Aorta (tissue), 5 donors: Measurements from ENCODE around the gene PPFIA4. TPM values are rescaled to one million over a fixed set of nuclear protein-coding genes. Genes with fewer than 3 reads are reported as not detected.

ENCODE experiments used
- ATAC-seq: fragments of 200-7000 bp; cut with Tn5 transposase; one replicate; pipeline ENCODE4 v1.9.1; 2022; ENCODE audit warnings: moderate library complexity; ENCODE audit not compliant: low FRiP score
- DNase-seq, 2 donors: peaks; one replicate each; pipeline ENCODE4 v3.0.0-alpha.2; 2020
- H3K27ac ChIP-seq, 2 donors: one replicate each; pipeline ENCODE4 v1.5.1; 2013; ENCODE audit warnings: low read length in 2 of 2, mild to moderate bottlenecking in 2 of 2, moderate library complexity in 2 of 2, control low read depth in 1 of 2, inconsistent platforms in 1 of 2, low read depth in 1 of 2
- H3K27me3 ChIP-seq, 2 donors: one replicate each; pipeline ENCODE4 v1.6.1; 2013; ENCODE audit warnings: control low read depth in 1 of 2, low read length in 1 of 2, mild to moderate bottlenecking in 1 of 2, moderate library complexity in 1 of 2; ENCODE audit not compliant: insufficient read depth in 2 of 2, control insufficient read depth in 1 of 2
- H3K36me3 ChIP-seq, 2 donors: one replicate each; pipeline ENCODE4 v1.6.1; 2013; ENCODE audit warnings: control low read depth in 1 of 2, low read length in 1 of 2, mild to moderate bottlenecking in 1 of 2; ENCODE audit not compliant: insufficient read depth in 2 of 2, control insufficient read depth in 1 of 2
- H3K4me1 ChIP-seq, 2 donors: one replicate each; pipeline ENCODE4 v1.6.1; 2013; ENCODE audit warnings: low read length in 2 of 2, control low read depth in 1 of 2, mild to moderate bottlenecking in 1 of 2, moderate library complexity in 1 of 2; ENCODE audit not compliant: insufficient read depth in 2 of 2, control insufficient read depth in 1 of 2
- H3K4me3 ChIP-seq, 2 donors: one replicate each; pipeline ENCODE4 v1.5.1; 2013; ENCODE audit warnings: low read length in 2 of 2, control low read depth in 1 of 2, mild to moderate bottlenecking in 1 of 2
- H3K9me3 ChIP-seq: one replicate; pipeline ENCODE4 v1.6.1; 2013; ENCODE audit warnings: mild to moderate bottlenecking, low read length; ENCODE audit not compliant: control insufficient read depth
- WGBS, 2 donors: extraction: QIAGEN DNeasy Blood & Tissue Kit; methylation state at CpG; one replicate each; pipeline ENCODE4 v1.1.7; 2013; 5-methylcytosine and 5-hydroxymethylcytosine counted together
- intact Hi-C, 2 donors: fragments of 100-400 bp; cut with DNase I; formaldehyde crosslinking; loops; one replicate each; pipeline versions ENCODE4 v1.14.2 to v1.15.0; 2022
- polyA plus RNA-seq, 2 donors: library from polyadenylated mRNA; stranded (reverse); fragments of 200-250 nt; gene quantifications; one replicate each; pipeline ENCODE4 v1.2.3, GENCODE V29; 2013
- total RNA-seq, 2 donors: library from RNA; stranded (reverse); fragmentation: NEBNext Ultra II Directional; extraction: Animal tissue kit (Norgen Biotek cat#: 25700); gene quantifications; one replicate each; pipeline ENCODE4 v1.2.1, GENCODE V29; 2021
- donor health status: healthy with polysubstance abuse.
- donor health status: Bipolar disorder and iron deficiency.
- donor health status: DM: no; HTN: no; CAD: no.
- donor health status: DM: no; HTN: no; CAD: no.
- donor health status: DM: yes; HTN: yes; CAD: no.

PPFIA4 gene
- total and polyA plus RNA-seq, 4 donors, result 3.3 to 22.7 (median 13.0) TPM

GRCh38 chr1:203120325-203121153, 94.2 kb downstream of the PPFIA4 start:
- Histone ChIP-seq H3K4me1 (no peaks in the 10 kb centered on the region), H3K27ac (no peak overlapping the region), H3K27me3 (no peaks in the 10 kb centered on the region), H3K36me3 (no peaks in the 10 kb centered on the region), H3K9me3 (no peaks in the 10 kb centered on the region), H3K4me3 (no peak overlapping the region)
- intact Hi-C loops, result no loop called here
- no peak for DNase-seq
- no peak for ATAC-seq
- WGBS, 2 donors, result 79 to 81% methylated on average over 7 of the region's 7 CpGs

- intact Hi-C loops, result no loop called here
- Histone ChIP-seq H3K4me1 (no peaks in the 10 kb centered on the region), H3K27me3 (no peaks in the 10 kb centered on the region), H3K9me3 (no peaks in the 10 kb centered on the region), H3K36me3 (no peaks in the 10 kb centered on the region), H3K4me3 (no peak overlapping the region), H3K27ac (no peak overlapping the region)
- WGBS, 2 donors, result 72 to 75% methylated on average over 11 of the region's 11 CpGs
- ATAC-seq, result no peak
- no peak for DNase-seq
Measured at GRCh38 chr1:203121186-203122015, 95.1 kb downstream of the PPFIA4 start.

- no peak for ATAC-seq
Measured at GRCh38 chr1:203122159-203122558, 95.9 kb downstream of the PPFIA4 start.

GRCh38 chr1:203124011-203124410, 97.7 kb downstream of the PPFIA4 start:
- Histone ChIP-seq H3K27ac (no peak overlapping the region), H3K9me3 (no peaks in the 10 kb centered on the region), H3K27me3 (no peaks in the 10 kb centered on the region), H3K4me1 (no peaks in the 10 kb centered on the region), H3K36me3 (no peaks in the 10 kb centered on the region), H3K4me3 (no peak overlapping the region)
- WGBS, 2 donors, result 57 to 74% methylated on average over 5 of the region's 5 CpGs
- intact Hi-C loops, result no loop called here
- DNase-seq, result no peak
- ATAC-seq, result no peak

More at GRCh38 chr1:203122159-203122558, 95.9 kb downstream of the PPFIA4 start:
- WGBS, 2 donors, result 94 to 96% methylated on average over 2 of the region's 2 CpGs
- H3K36me3 ChIP-seq, result no peaks in the 10 kb centered on the region
- intact Hi-C loops, result no loop called here
- no peaks in the 10 kb centered on the region for H3K27me3 ChIP-seq
- H3K4me3 ChIP-seq, result no peak overlapping the region
- H3K9me3 ChIP-seq, result no peaks in the 10 kb centered on the region
- H3K4me1 ChIP-seq, result no peaks in the 10 kb centered on the region
- no peak overlapping the region for H3K27ac ChIP-seq
- no peak for DNase-seq

- H3K9me3 ChIP-seq, result no peaks in the 10 kb centered on the region
- H3K27ac ChIP-seq, result no peak overlapping the region
- H3K4me1 ChIP-seq, result no peaks in the 10 kb centered on the region
- intact Hi-C loops, result no loop called here
- H3K4me3 ChIP-seq, result no peak overlapping the region
- ATAC-seq (no peak), DNase-seq (peak in 1 of 2 donors; percentile 14)
- H3K27me3 ChIP-seq, result no peaks in the 10 kb centered on the region
- WGBS, 2 donors, result 54 to 63% methylated on average over 5 of the region's 5 CpGs
- no peaks in the 10 kb centered on the region for H3K36me3 ChIP-seq
Measured at GRCh38 chr1:203124546-203125317, 98.4 kb downstream of the PPFIA4 start.

GRCh38 chr1:203126151-203126865, 100.0 kb downstream of the PPFIA4 start:
- no peak overlapping the region for H3K4me3 ChIP-seq
- no peaks in the 10 kb centered on the region for H3K27me3 ChIP-seq
- WGBS, 2 donors, result 36 to 40% methylated on average over 8 of the region's 8 CpGs
- no peak overlapping the region for H3K27ac ChIP-seq
- intact Hi-C loops, result no loop called here
- no peaks in the 10 kb centered on the region for H3K9me3 ChIP-seq
- no peaks in the 10 kb centered on the region for H3K36me3 ChIP-seq
- no peaks in the 10 kb centered on the region for H3K4me1 ChIP-seq
- DNase-seq (peak in 1 of 2 donors; percentile 56), ATAC-seq (no peak)

- peak overlapping the region in 1 of 2 donors; percentile 9 for H3K4me3 ChIP-seq
- H3K4me1 ChIP-seq, result no peaks in the 10 kb centered on the region
- no peaks in the 10 kb centered on the region for H3K9me3 ChIP-seq
- WGBS, 2 donors, result 19 to 25% methylated on average over 11 to 12 of the region's 12 CpGs
- ATAC-seq, result no peak
- no peaks in the 10 kb centered on the region for H3K27me3 ChIP-seq
- intact Hi-C loops, result no loop called here
- DNase-seq, result peak in 1 of 2 donors; percentile 16
- no peak overlapping the region for H3K27ac ChIP-seq
- no peaks in the 10 kb centered on the region for H3K36me3 ChIP-seq
Measured at GRCh38 chr1:203126866-203127665, 100.8 kb downstream of the PPFIA4 start.
